ENCODE results near the gene THOC2. TPM values are rescaled to one million over a fixed set of nuclear protein-coding genes. Genes with fewer than 3 reads are reported as not detected.
"Not testable (repeated sequence)": the region's sequence is repeated elsewhere in the genome, so short reads cannot be mapped to it uniquely, and the experiment has no call there.

The THOC2 gene
- total and polyA plus RNA-seq, 2 donors (not counting 1 experiment from before 2014, with no cell fraction given), result 34.7 to 113 TPM

GRCh38 chrX:123685232-123685631 is 47.6 kb downstream of the THOC2 start:
- Histone ChIP-seq H3K4me2 (replicated peaks; ENCODE audit: low read depth, low read length, poor library complexity, severe bottlenecking) (no peak overlapping the region), H3K79me2 (ENCODE audit: control insufficient read depth, insufficient read depth, low read length) (no peaks in the 10 kb centered on the region), H3K9ac (ENCODE audit: low read length) (no peak overlapping the region), H3K36me3 (replicated peaks in 1 of 2; ENCODE audit: control extremely low read depth in 1 of 2, control insufficient read depth in 1 of 2, extremely low read depth in 1 of 2, insufficient read depth in 2 of 2, low read length in 1 of 2) (peaks cover 0 to 12% of the 10 kb centered on the region in 2 experiments), H2AFZ (ENCODE audit: insufficient read depth, low read depth, low read length, poor library complexity, severe bottlenecking) (no peak overlapping the region), H4K20me1 (ENCODE audit: control insufficient read depth, insufficient read depth, low read length, poor library complexity, severe bottlenecking) (no peaks in the 10 kb centered on the region), H3K4me3 (ENCODE audit: control extremely low read depth in 1 of 5, extremely low read depth in 1 of 5, insufficient read depth in 1 of 5, low read depth in 2 of 5, low read length in 4 of 5) (no peak overlapping the region), H3K9me3 (ENCODE audit: control extremely low read depth in 1 of 3, control insufficient read depth in 2 of 3, insufficient read depth in 1 of 3, low read length in 2 of 3) (no peaks in the 10 kb centered on the region), H3K4me1 (ENCODE audit: control insufficient read depth in 2 of 2, insufficient read depth in 2 of 2, low read length in 2 of 2) (no peaks in the 10 kb centered on the region), H3K27ac (ENCODE audit: low read length in 2 of 2) (no peak overlapping the region), H3K27me3 (replicated peaks in 1 of 4; ENCODE audit: control extremely low read depth in 1 of 4, control insufficient read depth in 3 of 4, insufficient read depth in 4 of 4, low read length in 3 of 4) (no peaks in the 10 kb centered on the region)
- ATAC-seq (ENCODE audit: low read depth) (no peak), DNase-seq (no peak)
- ChIA-PET CTCF (no interaction called here), POLR2A (no interaction called here)
- TF ChIP-seq CTCF (IDR thresholded peaks at IDR 0.05), result no peak
- TF ChIP-seq EZH2 (IDR thresholded peaks at IDR 0.05; ENCODE audit: borderline replicate concordance, insufficient read depth, low read depth, low read length, poor library complexity, severe bottlenecking), result no peak
- Mint-ChIP-seq H3K9me3 (ENCODE audit: insufficient read depth) (no peaks in the 10 kb centered on the region), H3K27me3 (no peaks in the 10 kb centered on the region), H3K4me1 (peaks cover 4% of the 10 kb centered on the region), H3K27ac (no peak overlapping the region), H3K4me3 (no peak overlapping the region)
- intact Hi-C loops (cut with micrococcal nuclease), result no loop called here
- WGBS (ENCODE audit: insufficient coverage), result no CpG with 5 or more reads among the region's 1 CpG

GRCh38 chrX:123682186-123682585 is 50.7 kb downstream of the THOC2 start:
- no peak for ATAC-seq (ENCODE audit: low read depth)
- Mint-ChIP-seq H3K9me3 (ENCODE audit: insufficient read depth) (no peaks in the 10 kb centered on the region), H3K4me1 (peaks cover 4% of the 10 kb centered on the region), H3K27ac (no peak overlapping the region), H3K4me3 (no peak overlapping the region), H3K27me3 (no peaks in the 10 kb centered on the region)
- H3K9me3 ChIP-seq (ENCODE audit: control extremely low read depth in 1 of 3, control insufficient read depth in 2 of 3, insufficient read depth in 1 of 3, low read length in 2 of 3), result no peaks in the 10 kb centered on the region
- TF ChIP-seq CTCF (IDR thresholded peaks at IDR 0.05) (no peak), EZH2 (IDR thresholded peaks at IDR 0.05; ENCODE audit: borderline replicate concordance, insufficient read depth, low read depth, low read length, poor library complexity, severe bottlenecking) (no peak)
- no peak overlapping the region for H3K4me2 ChIP-seq (replicated peaks; ENCODE audit: low read depth, low read length, poor library complexity, severe bottlenecking)
- no peak overlapping the region for H3K4me3 ChIP-seq (ENCODE audit: control extremely low read depth in 1 of 5, extremely low read depth in 1 of 5, insufficient read depth in 1 of 5, low read depth in 2 of 5, low read length in 4 of 5)
- intact Hi-C loops (cut with micrococcal nuclease), result no loop called here
- no peaks in the 10 kb centered on the region for H3K4me1 ChIP-seq (ENCODE audit: control insufficient read depth in 2 of 2, insufficient read depth in 2 of 2, low read length in 2 of 2)
- H3K27ac ChIP-seq (ENCODE audit: low read length in 2 of 2), result no peak overlapping the region
- DNase-seq, result no peak
- no peak overlapping the region for H2AFZ ChIP-seq (ENCODE audit: insufficient read depth, low read depth, low read length, poor library complexity, severe bottlenecking)
- H3K27me3 ChIP-seq (replicated peaks in 1 of 4; ENCODE audit: control extremely low read depth in 1 of 4, control insufficient read depth in 3 of 4, insufficient read depth in 4 of 4, low read length in 3 of 4), result no peaks in the 10 kb centered on the region
- no peaks in the 10 kb centered on the region for H3K79me2 ChIP-seq (ENCODE audit: control insufficient read depth, insufficient read depth, low read length)
- ChIA-PET CTCF (no interaction called here), POLR2A (no interaction called here)
- H3K36me3 ChIP-seq (replicated peaks in 1 of 2; ENCODE audit: control extremely low read depth in 1 of 2, control insufficient read depth in 1 of 2, extremely low read depth in 1 of 2, insufficient read depth in 2 of 2, low read length in 1 of 2), result peaks cover 0 to 9% of the 10 kb centered on the region in 2 experiments
- H4K20me1 ChIP-seq (ENCODE audit: control insufficient read depth, insufficient read depth, low read length, poor library complexity, severe bottlenecking), result no peaks in the 10 kb centered on the region
- H3K9ac ChIP-seq (ENCODE audit: low read length), result no peak overlapping the region

GRCh38 chrX:123679733-123680460 is 53.0 kb downstream of the THOC2 start:
- H3K27ac Mint-ChIP-seq; DNase-seq; H3K4me1 ChIP-seq (ENCODE audit: control insufficient read depth in 2 of 2, insufficient read depth in 2 of 2, low read length in 2 of 2); H2AFZ ChIP-seq (ENCODE audit: insufficient read depth, low read depth, low read length, poor library complexity, severe bottlenecking); H3K9me3 Mint-ChIP-seq (ENCODE audit: insufficient read depth); H3K9ac ChIP-seq (ENCODE audit: low read length); H3K4me2 ChIP-seq (replicated peaks; ENCODE audit: low read depth, low read length, poor library complexity, severe bottlenecking); intact Hi-C loops (cut with micrococcal nuclease); H3K27me3 Mint-ChIP-seq; H3K4me3 ChIP-seq (ENCODE audit: control extremely low read depth in 1 of 5, extremely low read depth in 1 of 5, insufficient read depth in 1 of 5, low read depth in 2 of 5, low read length in 4 of 5); H3K4me3 Mint-ChIP-seq; CTCF ChIA-PET; H3K4me1 Mint-ChIP-seq; H3K79me2 ChIP-seq (ENCODE audit: control insufficient read depth, insufficient read depth, low read length); H3K27me3 ChIP-seq (replicated peaks in 1 of 4; ENCODE audit: control extremely low read depth in 1 of 4, control insufficient read depth in 3 of 4, insufficient read depth in 4 of 4, low read length in 3 of 4); POLR2A ChIA-PET; H3K9me3 ChIP-seq (ENCODE audit: control extremely low read depth in 1 of 3, control insufficient read depth in 2 of 3, insufficient read depth in 1 of 3, low read length in 2 of 3); ATAC-seq (ENCODE audit: low read depth); H4K20me1 ChIP-seq (ENCODE audit: control insufficient read depth, insufficient read depth, low read length, poor library complexity, severe bottlenecking); H3K27ac ChIP-seq (ENCODE audit: low read length in 2 of 2): not testable (repeated sequence)
- H3K36me3 ChIP-seq (replicated peaks in 1 of 2; ENCODE audit: control extremely low read depth in 1 of 2, control insufficient read depth in 1 of 2, extremely low read depth in 1 of 2, insufficient read depth in 2 of 2, low read length in 1 of 2), result peaks cover 0 to 14% of the 10 kb centered on the region in 2 experiments
- WGBS (ENCODE audit: insufficient coverage), result 93% methylated on average over 6 of the region's 15 CpGs

Data from B cell (primary cell).